ENCODE data around the gene ILF2. TPM values are rescaled to one million over a fixed set of nuclear protein-coding genes. Genes with fewer than 3 reads are reported as not detected.

The ILF2 gene
- total and polyA plus RNA-seq, 2 of the 13 experiments (the other 11 are each of a cell fraction or from before 2014, with no cell fraction given) = 292 to 366 TPM

GRCh38 chr1:153677718-153678518, 7.1 kb upstream of the ILF2 start (continued):
- no peak for TF ChIP-seq ZBTB40 (IDR thresholded peaks at IDR 0.05)
- no peak for TF ChIP-seq ZBTB40 (CRISPR knock-in tag; IDR thresholded peaks at IDR 0.05)
- no peak for TF ChIP-seq HNRNPH1 (optimal IDR thresholded peaks at IDR 0.05; ENCODE audit: low read depth, low read length)
- TF ChIP-seq ZNF784 (CRISPR knock-in tag; IDR thresholded peaks at IDR 0.05; ENCODE audit: borderline replicate concordance) = no peak
- no peak for TF ChIP-seq ZNF607 (CRISPR knock-in tag; IDR thresholded peaks at IDR 0.05; ENCODE audit: borderline replicate concordance)
- TF ChIP-seq MAFK (conservative IDR thresholded peaks at IDR 0.05 in 1 of 2, IDR thresholded peaks at IDR 0.05 in 1 of 2; ENCODE audit: low read length in 2 of 2) = no peak
- no peak for TF ChIP-seq ZNF180 (CRISPR knock-in tag; IDR thresholded peaks at IDR 0.05; ENCODE audit: borderline replicate concordance, low read depth)
- TF ChIP-seq ZNF451 (CRISPR knock-in tag; IDR thresholded peaks at IDR 0.05) = no peak
- no peak for TF ChIP-seq ZBTB44 (CRISPR knock-in tag; IDR thresholded peaks at IDR 0.05)
- no peak for TF ChIP-seq ZNF776 (CRISPR knock-in tag; IDR thresholded peaks at IDR 0.05)
- TF ChIP-seq BATF2 (CRISPR knock-in tag; IDR thresholded peaks at IDR 0.05) = no peak
- TF ChIP-seq HNF1B (CRISPR knock-in tag; IDR thresholded peaks at IDR 0.05) = 0 out of 2 replicates have a peak, but pooled peaks have one; percentile 12
- TF ChIP-seq FOXJ3 (CRISPR knock-in tag; IDR thresholded peaks at IDR 0.05; ENCODE audit: borderline replicate concordance) = no peak
- no peak for TF ChIP-seq ZNF737 (CRISPR knock-in tag; IDR thresholded peaks at IDR 0.05; ENCODE audit: borderline replicate concordance)
